Right kidney (tissue), 9 donors: ENCODE results near the gene DNAJB9.
A peak's percentile ranks its signal among the peaks of the same experiment; 100 is the strongest.
"Not testable (repeated sequence)": the region's sequence is repeated elsewhere in the genome, so short reads cannot be mapped to it uniquely, and the experiment has no call there.

Experiments used
- DNase-seq: peaks from one replicate; pipeline ENCODE4 v3.0.0-alpha.2; 2016
- long read RNA-seq, 8 donors: transcript quantifications; one replicate each; lab custom pipeline, GENCODE V29; 2026

DNAJB9 gene
- long read RNA-seq, donor 1, transcript DNAJB9-201 (3 exons, 2,715 nt) = major isoform, 23 of 27 reads
- long read RNA-seq, donor 1, partial matches to known transcripts = 0 of 27 reads
- long read RNA-seq, donor 1, other reads (novel, unspliced or antisense) = 0 of 27 reads
- long read RNA-seq, donor 2, transcript DNAJB9-201 (3 exons, 2,715 nt) = major isoform, 11 of 25 reads
- long read RNA-seq, donor 2, partial matches to known transcripts = 13 of 25 reads
- long read RNA-seq, donor 2, other reads (novel, unspliced or antisense) = 0 of 25 reads
- long read RNA-seq, donor 3, transcript DNAJB9-201 (3 exons, 2,715 nt) = major isoform, 8 of 8 reads
- long read RNA-seq, donor 3, partial matches to known transcripts = 0 of 8 reads
- long read RNA-seq, donor 3, other reads (novel, unspliced or antisense) = 0 of 8 reads
- long read RNA-seq, donor 4, transcript DNAJB9-201 (3 exons, 2,715 nt) = major isoform, 12 of 61 reads
- long read RNA-seq, donor 4, partial matches to known transcripts = 48 of 61 reads
- long read RNA-seq, donor 4, other reads (novel, unspliced or antisense) = 0 of 61 reads
- long read RNA-seq, donor 5, transcript DNAJB9-201 (3 exons, 2,715 nt) = major isoform, 22 of 22 reads
- long read RNA-seq, donor 5, partial matches to known transcripts = 0 of 22 reads
- long read RNA-seq, donor 5, other reads (novel, unspliced or antisense) = 0 of 22 reads
- long read RNA-seq, donor 6, transcript DNAJB9-201 (3 exons, 2,715 nt) = major isoform, 20 of 21 reads
- long read RNA-seq, donor 6, partial matches to known transcripts = 0 of 21 reads
- long read RNA-seq, donor 6, other reads (novel, unspliced or antisense) = 0 of 21 reads
- long read RNA-seq, donor 7, transcript DNAJB9-201 (3 exons, 2,715 nt) = major isoform, 33 of 34 reads
- long read RNA-seq, donor 7, partial matches to known transcripts = 0 of 34 reads
- long read RNA-seq, donor 7, other reads (novel, unspliced or antisense) = 0 of 34 reads
- long read RNA-seq, donor 8, transcript DNAJB9-201 (3 exons, 2,715 nt) = major isoform, 19 of 20 reads
- long read RNA-seq, donor 8, partial matches to known transcripts = 0 of 20 reads
- long read RNA-seq, donor 8, other reads (novel, unspliced or antisense) = 0 of 20 reads

- peak; percentile 96 for DNase-seq
Observed at GRCh38 chr7:108569381-108570145, at the start of gene DNAJB9, which contains the start of gene THAP5. Gene DNAJB9 (plus strand): TSS chr7:108569874. CDS start chr7:108571727, 1,853 bp downstream. Gene THAP5 (minus strand): TSS chr7:108569706. CDS start chr7:108569569, 137 bp downstream.

- no peak for DNase-seq
Observed at GRCh38 chr7:108522780-108523179, 46.9 kb upstream of the DNAJB9 start.

- DNase-seq = no peak
Observed at GRCh38 chr7:108525327-108525984, 44.2 kb upstream of the DNAJB9 start.

GRCh38 chr7:108525985-108526767 is 43.5 kb upstream of the DNAJB9 start, which contains the start of gene PNPLA8:
Gene PNPLA8 (minus strand): TSS chr7:108526135. CDS start chr7:108515491, 10,644 bp downstream.
- peak; percentile 98 for DNase-seq

GRCh38 chr7:108526768-108527017 is 43.0 kb upstream of the DNAJB9 start:
- DNase-seq = no peak

- DNase-seq = no peak
Observed at GRCh38 chr7:108528183-108528712, 41.4 kb upstream of the DNAJB9 start.

GRCh38 chr7:108529341-108529740 is 40.3 kb upstream of the DNAJB9 start:
- DNase-seq = no peak

GRCh38 chr7:108533712-108534111 is 36.0 kb upstream of the DNAJB9 start:
- no peak for DNase-seq

- DNase-seq = no peak
Observed at GRCh38 chr7:108535257-108535656, 34.4 kb upstream of the DNAJB9 start.

- no peak for DNase-seq
Observed at GRCh38 chr7:108535744-108536143, 33.9 kb upstream of the DNAJB9 start.

GRCh38 chr7:108537229-108537628 is 32.4 kb upstream of the DNAJB9 start:
- no peak for DNase-seq

GRCh38 chr7:108538236-108538635 is 31.4 kb upstream of the DNAJB9 start:
- not testable (repeated sequence) for DNase-seq

- not testable (repeated sequence) for DNase-seq
Observed at GRCh38 chr7:108538685-108539084, 31.0 kb upstream of the DNAJB9 start.

- DNase-seq = no peak
Observed at GRCh38 chr7:108541478-108541877, 28.2 kb upstream of the DNAJB9 start.

GRCh38 chr7:108548141-108548896 is 21.4 kb upstream of the DNAJB9 start:
- DNase-seq = not testable (repeated sequence)

GRCh38 chr7:108556665-108557064 is 13.0 kb upstream of the DNAJB9 start:
- not testable (repeated sequence) for DNase-seq

- DNase-seq = no peak
Observed at GRCh38 chr7:108557191-108557590, 12.5 kb upstream of the DNAJB9 start.

- no peak for DNase-seq
Observed at GRCh38 chr7:108557617-108558016, 12.1 kb upstream of the DNAJB9 start.

GRCh38 chr7:108559253-108559652 is 10.4 kb upstream of the DNAJB9 start:
- no peak for DNase-seq
